Effector memory CD8-positive, alpha-beta T cell (primary cell): ENCODE results near the gene CCDC92.

ENCODE experiments used
- ATAC-seq: fragments of 150-1000 bp; cut with Tn5 transposase; replicated peaks from 2 replicates; pipeline ENCODE4 v1.10.0; 2021; ENCODE audit warnings: mild to moderate bottlenecking, moderate library complexity
- DNase-seq, 3 experiments: peaks; one replicate each; pipeline ENCODE4 v3.0.0; 2021
- H3K27ac Mint-ChIP-seq, 2 donors: one replicate each; pipeline ENCODE4 v1.8.0; 2022; ENCODE audit warnings: mild to moderate bottlenecking in 2 of 2, mixed read lengths in 2 of 2, moderate library complexity in 2 of 2
- H3K27me3 Mint-ChIP-seq, 2 donors: one replicate each; pipeline ENCODE4 v1.8.0; 2022; ENCODE audit warnings: mixed read lengths in 2 of 2
- H3K36me3 Mint-ChIP-seq: one replicate; pipeline ENCODE4 v1.8.0; 2022; ENCODE audit warnings: mild to moderate bottlenecking, moderate library complexity, mixed read lengths; ENCODE audit not compliant: insufficient read depth
- H3K4me1 Mint-ChIP-seq, 2 donors: one replicate each; pipeline ENCODE4 v1.8.0; 2022; ENCODE audit warnings: low read depth in 2 of 2, mixed read lengths in 2 of 2
- H3K4me3 Mint-ChIP-seq, 2 donors: one replicate each; pipeline ENCODE4 v1.8.0; 2022; ENCODE audit warnings: mild to moderate bottlenecking in 2 of 2, mixed read lengths in 2 of 2, moderate library complexity in 2 of 2
- H3K9me3 Mint-ChIP-seq, 2 donors: one replicate each; pipeline ENCODE4 v1.8.0; 2022; ENCODE audit warnings: mixed read lengths in 2 of 2

Gene CCDC92

DNA sequence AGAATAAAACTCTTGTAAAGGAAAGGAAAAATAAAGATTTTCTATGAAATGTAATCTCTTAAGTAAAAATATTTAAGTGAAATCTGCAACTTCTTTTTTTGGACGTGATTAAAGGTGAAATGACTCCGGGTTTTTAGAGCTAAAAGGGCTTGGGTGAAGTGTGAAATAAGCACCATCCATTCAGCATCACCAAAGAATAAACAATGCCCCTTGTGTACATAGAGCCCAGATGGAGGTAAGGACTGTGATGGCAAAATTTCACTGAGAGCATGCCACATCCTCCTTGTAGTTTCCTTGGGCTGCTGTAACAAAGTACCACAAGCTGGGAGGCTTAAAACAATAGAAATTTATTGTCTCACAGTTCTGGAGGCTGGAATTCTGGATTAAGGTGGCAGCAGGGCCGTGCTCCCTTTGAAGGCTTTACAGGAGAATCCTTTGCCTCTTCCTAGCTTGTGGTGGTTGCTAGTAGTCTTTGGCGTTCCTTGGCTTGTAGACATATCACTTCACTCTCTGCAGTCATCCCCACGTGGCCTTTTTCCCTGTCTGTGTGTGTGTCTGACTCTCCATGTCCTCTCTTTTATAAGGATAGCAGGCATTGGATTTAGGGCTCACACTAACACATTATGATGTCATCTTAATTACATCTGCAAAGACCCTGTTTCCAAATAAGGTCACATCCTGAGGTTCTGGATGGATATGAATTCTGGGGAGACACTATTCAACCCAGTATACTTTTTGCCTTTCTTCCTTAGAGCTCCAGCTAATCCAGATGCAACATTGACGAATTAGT, 24.6 kb upstream of the CCDC92 start:
- H3K9me3 Mint-ChIP-seq = no peaks in the 10 kb centered on the region
- peak overlapping the region; percentile 12 to 36 for H3K27ac Mint-ChIP-seq
- H3K4me1 Mint-ChIP-seq = peaks cover 32 to 33% of the 10 kb centered on the region in 2 donors
- no peaks in the 10 kb centered on the region for H3K27me3 Mint-ChIP-seq
- no peak overlapping the region for H3K4me3 Mint-ChIP-seq
- ATAC-seq = no peak
- H3K36me3 Mint-ChIP-seq = no peaks in the 10 kb centered on the region
- no peak for DNase-seq

DNA sequence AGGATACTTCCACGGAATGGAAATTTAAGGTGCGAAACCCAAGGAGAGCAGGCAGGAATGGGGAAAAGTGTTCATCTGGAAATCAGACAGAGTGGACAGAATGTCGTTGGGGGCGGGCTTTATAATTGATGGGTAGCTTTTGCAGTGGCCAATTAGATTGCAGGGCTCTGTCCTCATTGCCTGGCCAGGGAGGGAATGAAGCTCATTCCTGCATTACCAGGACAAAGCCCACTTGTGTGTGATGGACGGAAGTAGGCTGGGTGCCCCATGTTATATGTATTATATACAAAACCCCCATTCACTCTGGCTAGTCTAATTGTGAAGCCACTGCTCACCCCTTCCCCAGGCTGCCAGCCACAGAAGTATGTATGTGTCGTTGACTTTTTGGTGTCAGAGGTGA, 23.9 kb upstream of the CCDC92 start:
- ATAC-seq = no peak
- peaks cover 4% of the 10 kb centered on the region for H3K36me3 Mint-ChIP-seq

DNA sequence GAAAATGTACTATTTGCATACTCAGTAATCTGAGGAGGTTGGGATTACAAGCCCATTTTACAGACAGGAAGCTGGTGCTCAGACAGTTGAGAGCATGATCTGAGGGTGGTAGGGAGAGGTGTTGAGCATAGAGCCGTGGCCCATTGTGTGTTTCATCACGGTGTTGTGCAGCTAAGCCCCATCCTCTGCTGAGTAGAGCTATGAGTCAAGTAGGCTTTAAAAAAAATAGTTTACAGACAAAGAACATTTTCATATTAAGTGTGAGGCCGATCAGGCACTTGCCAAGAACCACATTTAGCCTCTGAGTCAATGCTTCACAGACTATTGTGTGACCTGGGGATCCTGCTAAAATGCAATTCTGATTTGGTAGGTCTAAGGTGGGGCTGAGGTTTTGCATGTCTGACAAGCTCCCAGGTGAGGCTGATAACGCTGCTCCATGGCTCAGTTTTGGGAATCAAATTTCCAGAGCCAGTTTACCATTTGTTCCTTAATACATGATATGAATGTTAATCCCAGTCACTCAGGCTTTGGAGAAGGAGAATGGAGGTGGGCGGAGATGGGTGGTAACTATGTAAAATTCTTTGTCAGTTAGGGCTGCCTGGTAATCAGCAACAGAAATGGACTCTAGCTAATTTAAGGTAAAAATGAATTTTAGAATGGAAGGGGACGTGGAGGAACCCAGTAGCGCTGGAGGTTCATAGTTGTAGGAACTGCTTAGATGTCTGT, 22.6 kb upstream of the CCDC92 start:
- no peaks in the 10 kb centered on the region for H3K9me3 Mint-ChIP-seq
- H3K36me3 Mint-ChIP-seq = peaks cover 10% of the 10 kb centered on the region
- no peaks in the 10 kb centered on the region for H3K27me3 Mint-ChIP-seq
- H3K4me1 Mint-ChIP-seq = peaks cover 39 to 43% of the 10 kb centered on the region in 2 donors
- ATAC-seq (peak; percentile 37), DNase-seq (no peak)
- no peak overlapping the region for H3K4me3 Mint-ChIP-seq
- peak overlapping the region; percentile 3 to 4 for H3K27ac Mint-ChIP-seq

More for the DNA sequence above, 23.9 kb upstream of the CCDC92 start:
- DNase-seq = no peak
- Mint-ChIP-seq H3K27ac (peak overlapping the region; percentile 12 to 29), H3K4me3 (no peak overlapping the region), H3K9me3 (no peaks in the 10 kb centered on the region), H3K4me1 (peaks cover 32 to 33% of the 10 kb centered on the region in 2 donors), H3K27me3 (no peaks in the 10 kb centered on the region)

- peaks cover 32% of the 10 kb centered on the region for H3K36me3 Mint-ChIP-seq
- peaks cover 33 to 40% of the 10 kb centered on the region in 2 donors for H3K4me1 Mint-ChIP-seq
- no peak overlapping the region for H3K27ac Mint-ChIP-seq
- no peak for ATAC-seq
- DNase-seq = no peak
- no peak overlapping the region for H3K4me3 Mint-ChIP-seq
- no peaks in the 10 kb centered on the region for H3K9me3 Mint-ChIP-seq
- no peaks in the 10 kb centered on the region for H3K27me3 Mint-ChIP-seq
Measured at GRCh38 chr12:123992118-123992825, 19.6 kb upstream of the CCDC92 start.

DNA sequence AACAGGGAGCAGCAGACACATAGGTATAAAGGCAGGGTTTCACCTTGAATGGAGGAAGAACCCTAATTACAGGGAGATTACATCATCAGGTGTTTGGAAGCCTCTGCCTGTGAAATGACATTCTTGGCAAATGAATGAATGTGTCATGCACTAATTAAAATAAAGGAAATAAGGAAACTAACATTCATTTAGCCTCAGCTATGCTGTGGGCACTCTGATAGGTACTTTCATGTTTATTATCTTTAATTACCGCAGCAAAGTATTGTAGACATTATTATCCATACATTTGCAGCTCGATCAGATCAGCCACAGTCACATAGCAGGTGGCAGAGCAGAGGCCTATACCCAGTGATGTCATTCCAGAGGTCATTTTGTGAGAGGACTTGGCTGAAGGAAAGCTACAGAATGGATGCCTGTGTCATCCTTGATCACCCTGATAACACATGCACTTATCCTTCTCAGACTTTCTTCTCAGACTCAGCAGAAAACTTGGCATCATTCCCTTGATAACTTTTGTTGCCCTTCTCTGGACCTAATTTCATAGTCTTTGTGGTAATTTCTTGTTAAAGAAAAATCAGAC, 18.8 kb upstream of the CCDC92 start:
- Mint-ChIP-seq H3K4me3 (no peak overlapping the region), H3K4me1 (peaks cover 29 to 36% of the 10 kb centered on the region in 2 donors), H3K27me3 (no peaks in the 10 kb centered on the region), H3K36me3 (peaks cover 32% of the 10 kb centered on the region), H3K9me3 (no peaks in the 10 kb centered on the region), H3K27ac (no peak overlapping the region)
- ATAC-seq = no peak
- DNase-seq = no peak

- ATAC-seq = no peak
- no peaks in the 10 kb centered on the region for H3K27me3 Mint-ChIP-seq
- no peak overlapping the region for H3K4me3 Mint-ChIP-seq
- no peaks in the 10 kb centered on the region for H3K9me3 Mint-ChIP-seq
- no peak for DNase-seq
- peaks cover 32% of the 10 kb centered on the region for H3K36me3 Mint-ChIP-seq
- peaks cover 25 to 28% of the 10 kb centered on the region in 2 donors for H3K4me1 Mint-ChIP-seq
- peak overlapping the region in 1 of 2 donors; percentile 78 for H3K27ac Mint-ChIP-seq
Measured at GRCh38 chr12:123990511-123990910, 17.9 kb upstream of the CCDC92 start.

DNA sequence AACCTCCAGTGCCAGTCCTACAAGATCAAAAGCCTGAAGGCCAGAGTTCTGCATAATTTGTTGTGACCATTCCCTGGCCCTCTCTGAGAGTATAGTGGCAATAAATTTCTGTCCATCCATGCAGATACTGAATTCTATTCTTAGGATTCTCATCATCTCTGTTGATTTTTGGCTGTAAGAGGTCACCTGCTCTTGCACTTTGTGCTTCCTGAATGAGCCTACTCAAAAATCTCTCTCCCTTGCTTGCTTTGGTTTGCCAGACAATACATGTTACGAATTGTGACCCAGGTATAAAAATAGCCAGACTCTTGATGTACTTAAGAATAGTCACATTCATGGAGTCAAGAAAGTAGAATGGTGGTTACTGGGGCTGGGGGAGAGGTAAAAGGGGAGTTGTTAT, 17.1 kb upstream of the CCDC92 start:
- Mint-ChIP-seq H3K36me3 (peaks cover 32% of the 10 kb centered on the region), H3K27ac (no peak overlapping the region), H3K4me3 (no peak overlapping the region), H3K4me1 (peaks cover 21 to 24% of the 10 kb centered on the region in 2 donors), H3K27me3 (no peaks in the 10 kb centered on the region), H3K9me3 (no peaks in the 10 kb centered on the region)
- DNase-seq (no peak), ATAC-seq (no peak)

DNA sequence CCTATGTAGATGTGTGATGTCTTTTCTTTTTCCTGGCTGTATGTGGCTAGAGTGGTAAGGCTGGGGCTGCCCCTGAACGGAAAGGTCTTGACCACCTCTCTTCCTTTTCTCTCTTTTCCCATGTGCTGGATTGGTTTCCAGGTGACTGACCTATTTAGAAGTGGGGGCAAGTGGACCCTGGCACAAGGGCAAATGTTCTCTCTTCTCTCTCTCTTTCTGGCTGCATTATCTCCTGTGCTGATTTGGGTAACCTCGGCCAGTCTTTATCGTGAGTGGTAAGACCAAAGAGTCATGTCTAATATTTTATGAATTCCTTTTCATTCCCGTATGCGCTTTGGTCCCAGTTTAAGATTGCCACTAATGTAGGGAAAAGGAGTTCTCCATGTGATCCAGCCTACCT, 16.5 kb upstream of the CCDC92 start:
- Mint-ChIP-seq H3K9me3 (no peaks in the 10 kb centered on the region), H3K36me3 (peaks cover 32% of the 10 kb centered on the region), H3K4me3 (no peak overlapping the region), H3K27me3 (no peaks in the 10 kb centered on the region), H3K4me1 (peaks cover 22 to 23% of the 10 kb centered on the region in 2 donors), H3K27ac (peak overlapping the region in 1 of 2 donors; percentile 7)
- ATAC-seq (no peak), DNase-seq (no peak)

DNA sequence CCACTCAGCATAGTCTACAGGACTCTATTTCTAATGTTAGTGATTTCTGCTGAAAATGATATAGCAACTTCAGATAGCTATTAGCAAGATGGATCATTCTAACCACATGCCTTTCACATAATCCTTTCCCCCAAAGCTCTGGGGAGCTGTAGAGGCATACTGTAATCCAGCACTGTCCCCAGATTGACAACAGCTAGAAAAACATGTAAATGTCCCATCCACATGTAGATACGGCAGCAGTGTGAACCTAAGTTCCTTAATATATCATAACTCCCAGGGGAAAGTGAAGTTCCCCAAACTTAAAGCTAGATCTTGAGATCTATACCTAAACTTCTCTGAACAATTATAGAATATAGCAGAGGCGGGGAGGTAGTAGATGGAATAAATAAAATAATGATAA, 14.4 kb upstream of the CCDC92 start:
- DNase-seq (no peak), ATAC-seq (no peak)
- Mint-ChIP-seq H3K36me3 (peaks cover 32% of the 10 kb centered on the region), H3K27ac (peak overlapping the region in 1 of 2 donors; percentile 16), H3K27me3 (no peaks in the 10 kb centered on the region), H3K9me3 (no peaks in the 10 kb centered on the region), H3K4me3 (no peak overlapping the region), H3K4me1 (peaks cover 25 to 29% of the 10 kb centered on the region in 2 donors)

DNA sequence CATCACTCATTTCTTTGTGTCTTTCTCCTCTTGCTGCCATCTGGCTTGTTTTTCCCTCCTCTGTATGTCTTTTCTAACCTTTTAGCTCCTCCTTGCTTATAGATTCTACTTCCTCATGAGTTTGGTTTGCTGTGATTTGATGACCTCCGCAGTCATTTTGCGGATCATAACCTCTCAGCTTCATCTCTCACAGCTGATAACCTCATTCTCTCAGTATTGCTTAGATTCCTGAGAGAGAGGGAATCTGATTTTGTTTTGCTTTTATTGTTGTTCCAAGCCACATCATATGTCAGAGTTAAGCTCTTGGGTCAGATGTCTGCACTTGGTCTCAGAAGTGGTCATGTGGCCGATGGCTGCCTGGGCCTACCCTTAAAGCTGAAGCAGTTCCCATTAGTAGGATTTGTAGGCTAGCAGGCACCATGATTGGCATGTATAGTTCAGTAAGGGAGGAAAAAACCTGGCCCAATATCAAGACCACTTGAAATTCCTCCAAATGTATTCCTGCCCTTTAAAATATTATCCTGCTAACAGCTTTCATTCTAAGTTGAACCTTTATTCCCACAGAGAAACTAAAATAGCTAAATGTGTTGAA, 13.8 kb upstream of the CCDC92 start:
- no peak for ATAC-seq
- no peak for DNase-seq
- H3K9me3 Mint-ChIP-seq = no peaks in the 10 kb centered on the region
- H3K36me3 Mint-ChIP-seq = peaks cover 28% of the 10 kb centered on the region
- no peak overlapping the region for H3K4me3 Mint-ChIP-seq
- no peaks in the 10 kb centered on the region for H3K27me3 Mint-ChIP-seq
- peaks cover 26 to 29% of the 10 kb centered on the region in 2 donors for H3K4me1 Mint-ChIP-seq
- peak overlapping the region in 1 of 2 donors; percentile 16 for H3K27ac Mint-ChIP-seq

DNA sequence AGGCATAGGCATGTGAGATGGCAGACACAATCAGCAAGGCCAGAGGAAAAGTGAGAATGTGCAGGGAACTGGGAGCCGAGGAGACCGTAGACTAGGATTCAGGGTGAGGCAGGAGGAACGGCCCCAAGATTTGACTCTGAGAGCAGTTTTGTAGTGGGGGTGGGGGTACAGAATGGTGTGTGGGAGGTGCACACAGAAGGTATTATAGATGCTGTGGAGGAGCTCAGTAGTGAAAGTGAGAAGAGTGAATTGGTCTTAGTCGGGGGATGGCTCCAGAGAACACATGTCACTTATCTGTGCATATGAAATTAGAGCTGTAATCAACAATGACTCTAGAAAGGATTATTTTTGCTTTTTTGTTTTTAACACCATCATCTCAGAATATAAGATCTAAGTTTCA, 12.3 kb upstream of the CCDC92 start:
- no peaks in the 10 kb centered on the region for H3K27me3 Mint-ChIP-seq

DNA sequence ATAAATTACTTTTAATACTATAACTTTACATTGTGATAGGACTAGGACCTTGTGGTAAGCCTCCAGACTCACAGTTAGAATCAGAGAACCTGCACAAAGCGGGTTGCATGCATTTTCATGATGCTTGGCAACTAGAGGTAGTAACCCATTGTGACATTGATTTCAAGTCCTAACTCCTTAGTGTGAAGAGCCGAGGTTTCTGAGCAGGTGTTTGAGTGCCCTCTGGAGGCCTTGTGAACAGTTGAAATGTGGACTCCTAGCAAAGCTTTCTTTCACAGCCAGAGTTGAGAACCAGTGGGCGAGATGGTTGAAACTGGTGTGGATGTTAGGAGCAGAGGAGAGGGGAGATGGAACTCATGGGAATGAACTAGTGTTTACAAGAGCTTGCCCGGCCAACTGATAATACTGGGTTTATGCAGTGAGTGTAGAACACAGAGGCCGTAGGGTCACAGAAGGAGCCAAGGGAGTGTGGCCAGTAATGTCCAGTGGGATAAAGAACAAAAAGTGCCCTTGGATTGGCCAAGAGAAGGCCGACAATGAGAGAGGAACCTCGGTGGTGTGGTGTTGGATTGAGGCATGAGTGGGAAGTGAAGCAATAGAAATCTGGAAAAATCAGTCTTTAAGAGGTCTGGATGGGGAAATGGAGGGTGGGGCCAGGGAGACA, 11.3 kb upstream of the CCDC92 start:
- H3K27ac Mint-ChIP-seq = peak overlapping the region in 1 of 2 donors; percentile 60
- ATAC-seq (peak; percentile 74), DNase-seq (peak; percentile 21 to 47 (median 26))
- peaks cover 12 to 31% of the 10 kb centered on the region in 2 donors for H3K4me1 Mint-ChIP-seq
- peaks cover 17% of the 10 kb centered on the region for H3K36me3 Mint-ChIP-seq
- no peaks in the 10 kb centered on the region for H3K9me3 Mint-ChIP-seq
- H3K4me3 Mint-ChIP-seq = peak overlapping the region in 1 of 2 donors; percentile 1
- no peaks in the 10 kb centered on the region for H3K27me3 Mint-ChIP-seq

More for the DNA sequence above, 12.3 kb upstream of the CCDC92 start:
- no peak overlapping the region for H3K27ac Mint-ChIP-seq
- no peaks in the 10 kb centered on the region for H3K9me3 Mint-ChIP-seq
- H3K4me3 Mint-ChIP-seq = no peak overlapping the region
- DNase-seq (no peak), ATAC-seq (no peak)
- peaks cover 20% of the 10 kb centered on the region for H3K36me3 Mint-ChIP-seq
- peaks cover 15 to 31% of the 10 kb centered on the region in 2 donors for H3K4me1 Mint-ChIP-seq
